Cardiac fibroblast (primary cell): Measurements from ENCODE around the gene HIPK4.
"Not testable (repeated sequence)": the region's sequence is repeated elsewhere in the genome, so short reads cannot be mapped to it uniquely, and the experiment has no call there.

ENCODE experiments used
- DNase-seq, 2 donors: peaks; one replicate each; pipeline versions ENCODE4 v3.0.0 to v3.0.0-alpha.2; 2010; ENCODE audit warnings: low read depth in 2 of 2
- H3K4me3 ChIP-seq, 2 donors: replicated peaks in 1 of 2; 1 replicate in 1 of 2; 2 replicates in 1 of 2; pipeline ENCODE4 v1.5.1; 2011; ENCODE audit warnings: low read depth in 2 of 2, low read length in 2 of 2, mild to moderate bottlenecking in 2 of 2, moderate library complexity in 1 of 2
- CTCF ChIP-seq: IDR thresholded peaks from one replicate; pipeline ENCODE4 v1.5.1; 2011; ENCODE audit warnings: low read depth, mild to moderate bottlenecking, low read length, inconsistent platforms

The HIPK4 gene

GRCh38 chr19:40390084-40390742, at the start of gene HIPK4:
TSS of gene HIPK4 (minus strand) at chr19:40390181. CDS start at chr19:40389902, 279 bp downstream.
- no peak for TF ChIP-seq CTCF
- no peak within 1 kb of the TSS for H3K4me3 ChIP-seq
- DNase-seq = no peak

- DNase-seq = no peak
- H3K4me3 ChIP-seq = no peak overlapping the region
- no peak for TF ChIP-seq CTCF
These were observed 48.3 kb upstream of the HIPK4 start for GRCh38 chr19:40438284-40438683.

GRCh38 chr19:40433391-40434216, 43.6 kb upstream of the HIPK4 start:
- TF ChIP-seq CTCF = no peak
- peak; percentile 90 to 97 for DNase-seq

GRCh38 chr19:40432760-40433159, 42.8 kb upstream of the HIPK4 start:
- not testable (repeated sequence) for DNase-seq
- peak overlapping the region in 1 of 2 donors; percentile 41 for H3K4me3 ChIP-seq

More at GRCh38 chr19:40433391-40434216, 43.6 kb upstream of the HIPK4 start:
- peak overlapping the region; percentile 25 to 41 for H3K4me3 ChIP-seq

GRCh38 chr19:40431698-40432097, 41.7 kb upstream of the HIPK4 start:
- no peak overlapping the region for H3K4me3 ChIP-seq
- TF ChIP-seq CTCF = no peak
- no peak for DNase-seq

GRCh38 chr19:40430242-40430641, 40.3 kb upstream of the HIPK4 start:
- H3K4me3 ChIP-seq, DNase-seq: not testable (repeated sequence)

GRCh38 chr19:40428197-40428596, 38.2 kb upstream of the HIPK4 start:
- not testable (repeated sequence) for H3K4me3 ChIP-seq, DNase-seq

GRCh38 chr19:40425450-40426287, 35.7 kb upstream of the HIPK4 start, which contains the start of gene SERTAD1:
TSS of gene SERTAD1 (minus strand) at chr19:40425992. CDS start at chr19:40423546, 2,446 bp downstream.
- TF ChIP-seq CTCF = peak; percentile 51
- peak within 1 kb of the TSS; percentile 81 to 84 for H3K4me3 ChIP-seq
- DNase-seq = peak; percentile 99
